Choroid plexus epithelial cell (primary cell): Measurements from ENCODE around the gene ILK.

Experiments
- DNase-seq: peaks from one replicate; pipeline ENCODE4 v3.0.0-alpha.2; 2010; ENCODE audit warnings: low read depth
- H3K4me3 ChIP-seq: 2 replicates; pipeline ENCODE4 v1.5.1; 2011; ENCODE audit warnings: low read depth, mild to moderate bottlenecking, control low read depth, low read length, moderate library complexity
- TF ChIP-seq, protein P1 (sequence below): conservative IDR thresholded peaks from 2 replicates; pipeline ENCODE4 v1.5.1; 2011; ENCODE audit warnings: low read depth, mild to moderate bottlenecking, control low read depth, inconsistent platforms, low read length, moderate library complexity

ILK gene

DNA sequence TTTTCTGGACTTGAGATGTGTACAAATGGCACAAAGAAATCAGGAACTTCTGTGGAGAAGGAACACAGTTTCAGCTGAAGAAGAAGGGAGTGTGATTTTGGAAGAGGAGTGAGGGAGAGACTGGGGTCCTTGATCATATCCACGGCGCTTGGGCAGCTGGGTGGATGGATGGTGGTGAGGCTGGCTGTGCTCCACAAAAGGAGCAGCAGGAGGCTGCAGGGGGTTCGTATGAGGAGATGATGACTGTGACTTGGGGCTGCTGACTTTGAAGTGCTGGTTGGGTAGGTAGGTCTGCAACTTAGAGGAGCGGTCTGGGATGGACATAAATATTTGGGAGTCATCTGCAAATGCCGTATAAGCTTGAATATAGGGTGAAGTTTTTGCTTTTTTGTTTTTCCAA, 53.4 kb downstream of the ILK start:
- no peak for DNase-seq
- no peak overlapping the region for H3K4me3 ChIP-seq
- TF ChIP-seq, protein P1, sequence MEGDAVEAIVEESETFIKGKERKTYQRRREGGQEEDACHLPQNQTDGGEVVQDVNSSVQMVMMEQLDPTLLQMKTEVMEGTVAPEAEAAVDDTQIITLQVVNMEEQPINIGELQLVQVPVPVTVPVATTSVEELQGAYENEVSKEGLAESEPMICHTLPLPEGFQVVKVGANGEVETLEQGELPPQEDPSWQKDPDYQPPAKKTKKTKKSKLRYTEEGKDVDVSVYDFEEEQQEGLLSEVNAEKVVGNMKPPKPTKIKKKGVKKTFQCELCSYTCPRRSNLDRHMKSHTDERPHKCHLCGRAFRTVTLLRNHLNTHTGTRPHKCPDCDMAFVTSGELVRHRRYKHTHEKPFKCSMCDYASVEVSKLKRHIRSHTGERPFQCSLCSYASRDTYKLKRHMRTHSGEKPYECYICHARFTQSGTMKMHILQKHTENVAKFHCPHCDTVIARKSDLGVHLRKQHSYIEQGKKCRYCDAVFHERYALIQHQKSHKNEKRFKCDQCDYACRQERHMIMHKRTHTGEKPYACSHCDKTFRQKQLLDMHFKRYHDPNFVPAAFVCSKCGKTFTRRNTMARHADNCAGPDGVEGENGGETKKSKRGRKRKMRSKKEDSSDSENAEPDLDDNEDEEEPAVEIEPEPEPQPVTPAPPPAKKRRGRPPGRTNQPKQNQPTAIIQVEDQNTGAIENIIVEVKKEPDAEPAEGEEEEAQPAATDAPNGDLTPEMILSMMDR, result no peak

DNA sequence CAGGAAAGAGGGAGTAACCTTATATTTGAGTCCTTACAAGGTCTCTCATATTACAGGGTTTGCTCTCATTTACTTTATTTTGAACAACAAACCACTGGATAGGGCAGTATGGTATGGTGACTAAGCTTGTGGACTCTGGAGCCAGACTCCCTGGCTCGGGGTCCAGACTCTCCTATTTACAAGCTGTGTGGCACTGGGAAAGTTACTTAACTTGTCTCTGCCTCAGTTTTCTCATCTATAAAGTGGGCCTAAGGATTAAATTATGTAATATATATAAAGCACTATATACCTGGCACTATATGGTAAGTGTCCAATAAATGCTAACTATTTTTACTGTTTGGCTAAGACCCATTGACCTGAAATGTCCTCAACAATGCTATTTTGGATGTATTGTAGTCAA, 53.8 kb downstream of the ILK start:
- TF ChIP-seq, protein P1, result no peak

DNA sequence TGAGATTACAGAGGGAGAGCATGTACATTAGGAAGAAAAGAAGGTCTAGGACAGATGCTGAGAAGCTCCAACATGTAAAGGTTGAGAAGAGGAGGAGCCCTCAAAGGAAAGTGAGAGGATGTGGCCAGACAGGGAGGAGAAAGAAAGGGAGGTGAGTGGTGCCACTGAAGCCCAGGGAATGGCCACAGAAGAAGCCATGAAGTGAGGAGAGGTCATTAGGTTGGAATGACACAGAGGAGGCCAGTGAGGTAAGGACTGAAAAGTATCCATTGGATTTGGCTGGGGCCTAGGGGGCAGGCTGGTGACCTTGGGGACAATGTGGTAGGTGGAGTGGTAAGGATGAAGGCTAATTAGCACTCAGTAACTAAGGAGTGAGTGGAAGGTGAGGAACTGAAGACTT, 55.1 kb downstream of the ILK start:
- TF ChIP-seq, protein P1, result no peak
- DNase-seq, result no peak

More for the DNA sequence above, 53.8 kb downstream of the ILK start:
- H3K4me3 ChIP-seq, result no peak overlapping the region
- no peak for DNase-seq

More for the DNA sequence above, 55.1 kb downstream of the ILK start:
- H3K4me3 ChIP-seq, result no peak overlapping the region
